WI38 (cell line): ENCODE data around the gene ZIC3.

Experiments used
- H3K4me3 ChIP-seq: 2 replicates; pipeline ENCODE4 v1.5.1; 2011; ENCODE audit warnings: low read depth, mild to moderate bottlenecking, control low read depth, low read length
- CTCF ChIP-seq: IDR thresholded peaks from 2 replicates; pipeline ENCODE4 v1.5.1; 2012; ENCODE audit warnings: low read depth, mild to moderate bottlenecking, control low read depth, low read length

ZIC3 gene

GRCh38 chrX:137565921-137566745 lies at the start of gene ZIC3:
TSS of gene ZIC3 (plus strand) at chrX:137566127. CDS start at chrX:137566692, 565 bp downstream.
- no peak for TF ChIP-seq CTCF
- peak within 1 kb of the TSS; percentile 9; the same call in 1 of the 2 replicates for H3K4me3 ChIP-seq

GRCh38 chrX:137519459-137519858 lies 46.5 kb upstream of the ZIC3 start:
- H3K4me3 ChIP-seq: no peak overlapping the region

DNA sequence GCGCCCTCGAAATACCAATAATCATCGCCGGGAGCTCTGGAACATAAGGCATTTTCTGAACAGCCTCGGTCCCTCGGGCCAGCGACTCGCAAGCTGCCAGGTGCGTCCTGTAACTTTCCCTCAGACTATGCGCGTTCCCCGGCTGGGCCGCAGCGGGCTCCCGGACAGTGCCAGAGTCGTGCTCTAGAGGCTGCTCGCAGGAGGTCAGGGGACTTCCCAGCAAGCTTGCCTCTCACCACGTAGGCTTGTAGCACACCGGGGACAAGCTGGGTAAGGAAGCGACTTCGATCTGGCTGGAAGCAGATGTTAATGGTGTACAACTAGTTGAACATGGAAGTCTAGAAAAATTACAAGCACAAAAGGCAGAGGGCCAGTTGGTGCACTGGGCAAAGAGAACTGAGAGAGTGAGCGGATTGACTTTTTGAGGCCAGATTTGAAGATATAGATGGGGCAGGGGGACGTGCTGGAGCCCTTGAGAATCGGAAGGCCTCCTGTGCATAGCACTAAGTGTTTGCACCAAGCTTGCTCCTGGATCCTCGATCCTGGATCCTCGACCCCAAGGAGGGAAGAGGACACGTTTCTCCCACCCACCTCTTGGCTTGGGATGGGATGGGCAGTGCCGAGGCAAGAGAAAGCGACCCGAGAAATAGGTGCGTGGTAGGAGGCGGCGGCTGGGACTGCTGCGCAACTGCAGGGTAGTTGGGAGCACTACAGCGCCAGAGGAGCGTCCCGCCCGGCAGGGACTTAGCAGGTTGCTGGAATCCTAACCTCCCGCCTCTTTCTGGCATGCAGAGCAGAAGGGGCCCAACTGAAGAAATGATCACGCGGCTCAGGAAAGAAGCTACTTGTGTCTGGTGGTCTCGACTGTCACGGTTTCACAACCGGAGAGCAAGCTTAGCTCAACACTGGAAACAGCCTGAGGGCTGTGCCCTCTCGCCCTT lies 19.9 kb upstream of the ZIC3 start:
- TF ChIP-seq CTCF: no peak
- no peak overlapping the region for H3K4me3 ChIP-seq

More at GRCh38 chrX:137519459-137519858, 46.5 kb upstream of the ZIC3 start:
- TF ChIP-seq CTCF: no peak

DNA sequence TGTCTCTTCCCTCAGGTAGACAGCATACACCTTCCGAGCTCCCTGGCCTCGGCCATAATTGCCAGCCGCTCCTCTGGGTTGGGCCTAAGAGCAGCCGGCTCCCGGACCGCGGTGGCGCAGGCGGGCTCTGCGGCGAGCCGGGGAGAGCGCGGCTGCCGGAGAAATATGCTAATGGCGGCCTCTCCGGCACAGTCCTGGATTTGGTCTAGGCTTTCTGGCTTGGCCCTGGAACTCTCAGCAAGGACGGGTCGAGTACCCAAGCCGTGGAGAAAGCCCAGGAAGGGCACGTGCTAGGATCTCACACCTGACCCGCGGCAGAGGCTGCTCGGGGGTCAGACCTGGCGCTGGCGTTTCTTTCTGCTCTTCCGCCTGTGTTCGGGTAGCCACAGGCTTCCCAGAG lies 18.6 kb upstream of the ZIC3 start:
- TF ChIP-seq CTCF: no peak
- no peak overlapping the region for H3K4me3 ChIP-seq

- H3K4me3 ChIP-seq: no peak overlapping the region
- TF ChIP-seq CTCF: no peak
Observed at GRCh38 chrX:137548261-137548660, 17.7 kb upstream of the ZIC3 start.

GRCh38 chrX:137549073-137549472 lies 16.9 kb upstream of the ZIC3 start:
- TF ChIP-seq CTCF: no peak
- no peak overlapping the region for H3K4me3 ChIP-seq
